Measurements from ENCODE around the gene JMJD7.

JMJD7 gene

DNA sequence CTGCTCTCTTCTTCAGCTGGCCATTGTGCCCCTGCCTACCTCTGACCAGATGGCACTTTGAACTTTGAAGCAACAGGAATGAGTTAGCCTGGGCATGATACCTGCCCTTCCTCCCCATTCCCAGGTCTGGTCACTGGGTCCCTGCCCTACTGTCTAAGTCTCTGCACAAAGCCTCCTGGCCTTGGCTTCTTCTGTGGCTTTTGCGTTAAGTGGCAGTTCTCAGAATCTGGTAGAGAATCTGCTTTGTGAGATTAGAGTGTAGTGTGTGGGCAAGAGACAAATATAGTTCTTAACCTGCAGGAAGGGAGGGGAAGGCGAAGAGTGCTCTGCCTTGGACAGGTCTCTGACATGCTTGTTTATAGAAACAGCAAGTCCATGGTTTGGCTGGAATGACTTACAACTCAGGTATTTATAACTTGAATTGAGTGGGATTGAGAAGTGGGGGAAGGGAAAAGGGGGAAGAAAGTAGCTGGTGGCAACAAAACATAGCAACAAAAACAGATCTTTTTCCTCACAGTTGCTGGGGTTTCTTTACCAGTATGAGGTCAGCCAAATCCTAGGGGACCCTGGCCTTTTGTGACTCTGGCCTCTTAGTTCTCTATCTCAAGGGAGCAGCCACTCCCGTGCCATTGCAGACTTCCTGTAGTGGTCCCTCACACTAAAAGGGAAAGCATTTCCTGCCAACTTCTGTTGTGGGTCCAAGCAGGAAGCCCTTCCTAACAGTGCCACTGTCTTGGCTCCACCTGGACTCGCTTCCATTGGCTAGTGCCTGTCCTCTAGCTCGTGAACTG, 36.9 kb upstream of the JMJD7 start:
- ATAC-seq, result peak; percentile 87
- TF ChIP-seq ZFP30 (CRISPR knock-in tag; IDR thresholded peaks at IDR 0.05) (no peak), RARB (CRISPR knock-in tag; IDR thresholded peaks at IDR 0.05) (no peak), GLIS3 (CRISPR knock-in tag; IDR thresholded peaks at IDR 0.05) (no peak), ZFP3 (CRISPR knock-in tag; IDR thresholded peaks at IDR 0.05) (no peak), CSDC2 (CRISPR knock-in tag; IDR thresholded peaks at IDR 0.05) (no peak), ZNF565 (CRISPR knock-in tag; conservative IDR thresholded peaks at IDR 0.05; ENCODE audit: low read depth) (no peak)
- TF ChIP-seq, protein P1, sequence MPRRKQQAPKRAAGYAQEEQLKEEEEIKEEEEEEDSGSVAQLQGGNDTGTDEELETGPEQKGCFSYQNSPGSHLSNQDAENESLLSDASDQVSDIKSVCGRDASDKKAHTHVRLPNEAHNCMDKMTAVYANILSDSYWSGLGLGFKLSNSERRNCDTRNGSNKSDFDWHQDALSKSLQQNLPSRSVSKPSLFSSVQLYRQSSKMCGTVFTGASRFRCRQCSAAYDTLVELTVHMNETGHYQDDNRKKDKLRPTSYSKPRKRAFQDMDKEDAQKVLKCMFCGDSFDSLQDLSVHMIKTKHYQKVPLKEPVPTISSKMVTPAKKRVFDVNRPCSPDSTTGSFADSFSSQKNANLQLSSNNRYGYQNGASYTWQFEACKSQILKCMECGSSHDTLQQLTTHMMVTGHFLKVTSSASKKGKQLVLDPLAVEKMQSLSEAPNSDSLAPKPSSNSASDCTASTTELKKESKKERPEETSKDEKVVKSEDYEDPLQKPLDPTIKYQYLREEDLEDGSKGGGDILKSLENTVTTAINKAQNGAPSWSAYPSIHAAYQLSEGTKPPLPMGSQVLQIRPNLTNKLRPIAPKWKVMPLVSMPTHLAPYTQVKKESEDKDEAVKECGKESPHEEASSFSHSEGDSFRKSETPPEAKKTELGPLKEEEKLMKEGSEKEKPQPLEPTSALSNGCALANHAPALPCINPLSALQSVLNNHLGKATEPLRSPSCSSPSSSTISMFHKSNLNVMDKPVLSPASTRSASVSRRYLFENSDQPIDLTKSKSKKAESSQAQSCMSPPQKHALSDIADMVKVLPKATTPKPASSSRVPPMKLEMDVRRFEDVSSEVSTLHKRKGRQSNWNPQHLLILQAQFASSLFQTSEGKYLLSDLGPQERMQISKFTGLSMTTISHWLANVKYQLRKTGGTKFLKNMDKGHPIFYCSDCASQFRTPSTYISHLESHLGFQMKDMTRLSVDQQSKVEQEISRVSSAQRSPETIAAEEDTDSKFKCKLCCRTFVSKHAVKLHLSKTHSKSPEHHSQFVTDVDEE (CRISPR knock-in tag; IDR thresholded peaks at IDR 0.05), result no peak
- TF ChIP-seq, protein P2, sequence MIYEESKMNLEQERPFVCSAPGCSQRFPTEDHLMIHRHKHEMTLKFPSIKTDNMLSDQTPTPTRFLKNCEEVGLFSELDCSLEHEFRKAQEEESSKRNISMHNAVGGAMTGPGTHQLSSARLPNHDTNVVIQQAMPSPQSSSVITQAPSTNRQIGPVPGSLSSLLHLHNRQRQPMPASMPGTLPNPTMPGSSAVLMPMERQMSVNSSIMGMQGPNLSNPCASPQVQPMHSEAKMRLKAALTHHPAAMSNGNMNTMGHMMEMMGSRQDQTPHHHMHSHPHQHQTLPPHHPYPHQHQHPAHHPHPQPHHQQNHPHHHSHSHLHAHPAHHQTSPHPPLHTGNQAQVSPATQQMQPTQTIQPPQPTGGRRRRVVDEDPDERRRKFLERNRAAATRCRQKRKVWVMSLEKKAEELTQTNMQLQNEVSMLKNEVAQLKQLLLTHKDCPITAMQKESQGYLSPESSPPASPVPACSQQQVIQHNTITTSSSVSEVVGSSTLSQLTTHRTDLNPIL (CRISPR knock-in tag; IDR thresholded peaks at IDR 0.05; ENCODE audit: low read depth), result no peak
- TF ChIP-seq, protein P3, sequence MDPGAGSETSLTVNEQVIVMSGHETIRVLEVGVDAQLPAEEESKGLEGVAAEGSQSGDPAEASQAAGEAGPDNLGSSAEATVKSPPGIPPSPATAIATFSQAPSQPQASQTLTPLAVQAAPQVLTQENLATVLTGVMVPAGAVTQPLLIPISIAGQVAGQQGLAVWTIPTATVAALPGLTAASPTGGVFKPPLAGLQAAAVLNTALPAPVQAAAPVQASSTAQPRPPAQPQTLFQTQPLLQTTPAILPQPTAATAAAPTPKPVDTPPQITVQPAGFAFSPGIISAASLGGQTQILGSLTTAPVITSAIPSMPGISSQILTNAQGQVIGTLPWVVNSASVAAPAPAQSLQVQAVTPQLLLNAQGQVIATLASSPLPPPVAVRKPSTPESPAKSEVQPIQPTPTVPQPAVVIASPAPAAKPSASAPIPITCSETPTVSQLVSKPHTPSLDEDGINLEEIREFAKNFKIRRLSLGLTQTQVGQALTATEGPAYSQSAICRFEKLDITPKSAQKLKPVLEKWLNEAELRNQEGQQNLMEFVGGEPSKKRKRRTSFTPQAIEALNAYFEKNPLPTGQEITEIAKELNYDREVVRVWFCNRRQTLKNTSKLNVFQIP (CRISPR knock-in tag; IDR thresholded peaks at IDR 0.05; ENCODE audit: borderline replicate concordance, low read depth), result no peak
- TF ChIP-seq, protein P4, sequence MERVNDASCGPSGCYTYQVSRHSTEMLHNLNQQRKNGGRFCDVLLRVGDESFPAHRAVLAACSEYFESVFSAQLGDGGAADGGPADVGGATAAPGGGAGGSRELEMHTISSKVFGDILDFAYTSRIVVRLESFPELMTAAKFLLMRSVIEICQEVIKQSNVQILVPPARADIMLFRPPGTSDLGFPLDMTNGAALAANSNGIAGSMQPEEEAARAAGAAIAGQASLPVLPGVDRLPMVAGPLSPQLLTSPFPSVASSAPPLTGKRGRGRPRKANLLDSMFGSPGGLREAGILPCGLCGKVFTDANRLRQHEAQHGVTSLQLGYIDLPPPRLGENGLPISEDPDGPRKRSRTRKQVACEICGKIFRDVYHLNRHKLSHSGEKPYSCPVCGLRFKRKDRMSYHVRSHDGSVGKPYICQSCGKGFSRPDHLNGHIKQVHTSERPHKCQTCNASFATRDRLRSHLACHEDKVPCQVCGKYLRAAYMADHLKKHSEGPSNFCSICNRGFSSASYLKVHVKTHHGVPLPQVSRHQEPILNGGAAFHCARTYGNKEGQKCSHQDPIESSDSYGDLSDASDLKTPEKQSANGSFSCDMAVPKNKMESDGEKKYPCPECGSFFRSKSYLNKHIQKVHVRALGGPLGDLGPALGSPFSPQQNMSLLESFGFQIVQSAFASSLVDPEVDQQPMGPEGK (CRISPR knock-in tag; IDR thresholded peaks at IDR 0.05; ENCODE audit: borderline replicate concordance), result no peak
- TF ChIP-seq, protein P5, sequence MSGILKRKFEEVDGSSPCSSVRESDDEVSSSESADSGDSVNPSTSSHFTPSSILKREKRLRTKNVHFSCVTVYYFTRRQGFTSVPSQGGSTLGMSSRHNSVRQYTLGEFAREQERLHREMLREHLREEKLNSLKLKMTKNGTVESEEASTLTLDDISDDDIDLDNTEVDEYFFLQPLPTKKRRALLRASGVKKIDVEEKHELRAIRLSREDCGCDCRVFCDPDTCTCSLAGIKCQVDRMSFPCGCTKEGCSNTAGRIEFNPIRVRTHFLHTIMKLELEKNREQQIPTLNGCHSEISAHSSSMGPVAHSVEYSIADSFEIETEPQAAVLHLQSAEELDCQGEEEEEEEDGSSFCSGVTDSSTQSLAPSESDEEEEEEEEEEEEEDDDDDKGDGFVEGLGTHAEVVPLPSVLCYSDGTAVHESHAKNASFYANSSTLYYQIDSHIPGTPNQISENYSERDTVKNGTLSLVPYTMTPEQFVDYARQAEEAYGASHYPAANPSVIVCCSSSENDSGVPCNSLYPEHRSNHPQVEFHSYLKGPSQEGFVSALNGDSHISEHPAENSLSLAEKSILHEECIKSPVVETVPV (CRISPR knock-in tag; IDR thresholded peaks at IDR 0.05), result no peak

DNA sequence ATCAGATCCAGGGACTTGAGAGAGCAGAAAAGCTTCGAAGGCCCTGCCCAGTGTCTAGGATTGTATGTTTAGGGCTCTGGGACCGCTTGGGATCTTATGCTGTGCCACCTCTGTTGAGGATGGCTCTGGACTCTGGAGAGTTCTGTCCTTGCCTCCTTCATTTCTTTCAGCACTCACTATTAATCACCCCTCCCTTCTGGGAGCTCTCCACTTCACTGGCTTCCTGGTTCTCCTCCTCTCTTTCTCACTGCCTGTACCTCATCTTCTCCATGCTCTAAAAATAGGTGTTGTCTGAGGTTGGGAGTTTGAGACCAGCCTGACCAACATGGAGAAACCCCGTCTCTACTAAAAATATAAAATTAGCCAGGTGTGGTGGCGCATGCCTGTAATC, 36.4 kb upstream of the JMJD7 start:
- no peak for TF ChIP-seq TOX (CRISPR knock-in tag; IDR thresholded peaks at IDR 0.05; ENCODE audit: borderline replicate concordance)
- TF ChIP-seq ZFP3 (CRISPR knock-in tag; IDR thresholded peaks at IDR 0.05), result no peak
- no peak for TF ChIP-seq ZNF565 (CRISPR knock-in tag; conservative IDR thresholded peaks at IDR 0.05; ENCODE audit: low read depth)
- no peak for TF ChIP-seq SNAI2 (CRISPR knock-in tag; IDR thresholded peaks at IDR 0.05)
- no peak for TF ChIP-seq OSR1 (CRISPR knock-in tag; IDR thresholded peaks at IDR 0.05)
- TF ChIP-seq ZC3H10 (CRISPR knock-in tag; IDR thresholded peaks at IDR 0.05), result no peak
- no peak for TF ChIP-seq RARB (CRISPR knock-in tag; IDR thresholded peaks at IDR 0.05)
- TF ChIP-seq, protein P4 (CRISPR knock-in tag; IDR thresholded peaks at IDR 0.05; ENCODE audit: borderline replicate concordance), result no peak
- TF ChIP-seq, protein P5 (CRISPR knock-in tag; IDR thresholded peaks at IDR 0.05), result no peak
- no peak; the same call in 2 of the 3 replicates for ATAC-seq
